Right lobe of liver (tissue), 6 donors: ENCODE results near the gene TMEM238L. TPM values are rescaled to one million over a fixed set of nuclear protein-coding genes. Genes with fewer than 3 reads are reported as not detected.

Source experiments
- ATAC-seq, 4 donors: fragments of 200-7000 bp; cut with Tn5 transposase; one replicate each; pipeline ENCODE4 v1.9.1; 2020; ENCODE audit warnings: mild to moderate bottlenecking in 4 of 4, moderate library complexity in 4 of 4
- DNase-seq, 3 donors: peaks; one replicate each; pipeline ENCODE4 v3.0.0-alpha.2; 2020
- H3K27ac ChIP-seq, 3 donors: fragments of 200-600 bp; one replicate each; pipeline ENCODE4 v1.8.0; 2022
- H3K27me3 ChIP-seq, 2 donors: fragments of 200-600 bp; one replicate each; pipeline ENCODE4 v1.8.0; 2022
- H3K36me3 ChIP-seq, 4 donors: fragments of 200-600 bp; sonication (generic) in 1 of 4; one replicate each; pipeline versions ENCODE4 v1.5.1 to v1.8.0; 2017 to 2022; ENCODE audit warnings: control low read depth in 1 of 4
- H3K4me1 ChIP-seq, 4 donors: fragments of 200-600 bp; sonication (generic) in 1 of 4; one replicate each; pipeline versions ENCODE4 v1.5.1 to v1.8.0; 2017 to 2022; ENCODE audit warnings: control low read depth in 1 of 4
- H3K4me3 ChIP-seq, 3 donors: fragments of 200-600 bp; one replicate each; pipeline ENCODE4 v1.8.0; 2022
- H3K9me3 ChIP-seq, 4 donors: fragments of 200-600 bp; sonication (generic) in 1 of 4; one replicate each; pipeline versions ENCODE4 v1.5.1 to v1.8.0; 2017 to 2022; ENCODE audit warnings: control low read depth in 1 of 4
- CTCF ChIP-seq, 4 donors: fragments of 200-600 bp in 3 of 4; fragments of 450-650 bp in 1 of 4; IDR thresholded peaks; one replicate each; pipeline versions ENCODE4 v1.5.1 to v1.8.0; 2016 to 2022; ENCODE audit warnings: antibody characterized with exemption in 4 of 4, mild to moderate bottlenecking in 2 of 4
- POLR2A ChIP-seq: fragments of 450-650 bp; IDR thresholded peaks from one replicate; pipeline ENCODE4 v1.6.1; 2017; ENCODE audit warnings: antibody characterized with exemption, mild to moderate bottlenecking
- WGBS: methylation state at CpG from one replicate; pipeline ENCODE4 v1.1.6; 2018; ENCODE audit warnings: low coverage, low lambda C conversion rate; ENCODE audit not compliant: insufficient coverage; ENCODE audit errors: missing lambda C conversion rate; 5-methylcytosine and 5-hydroxymethylcytosine counted together
- intact Hi-C, 2 donors: fragments of 100-400 bp; cut with DNase I; formaldehyde crosslinking; loops; one replicate each; pipeline versions ENCODE4 v1.11.2 to v1.14.1; 2022
- total RNA-seq, 6 experiments: library from RNA; depleted of rRNA in 2 of 6; stranded (reverse); fragments of >200 nt in 2 of 6; fragmentation: NEBNext Ultra II Directional in 3 of 6; extraction: Animal tissue kit (Norgen Biotek cat#: 25700) in 3 of 6; gene quantifications; one replicate each; pipeline versions ENCODE4 v1.1.0 to v1.2.4, GENCODE V29; 2016 to 2023
- donor health status: DM: no; HTN: yes; CAD: no.
- donor health status: DM: no; HTN: no; CAD: no.
- donor health status: DM: no; HTN: no; CAD: no.
- donor health status: DM: no; HTN: yes; CAD: no.
- donor health status: DM: no; HTN: yes; CAD: no.

TMEM238L gene
- total RNA-seq, 6 experiments from 2014 or later: not detected

DNA sequence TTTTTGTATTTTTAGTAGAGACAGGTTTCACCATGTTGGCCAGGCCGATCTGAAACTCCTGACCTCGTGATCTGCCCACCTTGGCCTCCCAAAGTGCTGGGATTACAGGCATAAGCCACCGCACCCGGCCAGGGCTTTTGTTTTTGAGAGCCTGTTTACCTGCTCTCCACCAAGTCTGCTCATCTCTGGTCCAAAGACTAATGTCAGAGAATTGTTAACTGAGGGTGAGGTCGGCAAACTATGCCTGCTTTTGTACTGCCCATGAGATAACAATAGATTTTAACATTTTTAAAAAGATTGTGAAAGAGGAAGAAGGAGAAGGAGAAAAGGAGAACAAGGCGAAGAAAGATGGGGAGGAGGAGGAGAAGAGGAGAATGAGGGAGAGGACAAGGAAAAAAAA, 26.0 kb downstream of the TMEM238L start:
- no peak for DNase-seq
- ATAC-seq: peak in 1 of 4 donors; percentile 66
- intact Hi-C loops: no loop called here
- no peaks in the 10 kb centered on the region for H3K27me3 ChIP-seq
- peaks cover 0 to 12% (median 0%) of the 10 kb centered on the region in 4 donors for H3K4me1 ChIP-seq
- H3K9me3 ChIP-seq: no peaks in the 10 kb centered on the region
- H3K36me3 ChIP-seq: no peaks in the 10 kb centered on the region
- no peak overlapping the region for H3K4me3 ChIP-seq
- WGBS: 69% methylated on average over 4 of the region's 6 CpGs
- TF ChIP-seq CTCF (IDR thresholded peaks at IDR 0.05) (no peak), POLR2A (no peak)
- no peak overlapping the region for H3K27ac ChIP-seq

DNA sequence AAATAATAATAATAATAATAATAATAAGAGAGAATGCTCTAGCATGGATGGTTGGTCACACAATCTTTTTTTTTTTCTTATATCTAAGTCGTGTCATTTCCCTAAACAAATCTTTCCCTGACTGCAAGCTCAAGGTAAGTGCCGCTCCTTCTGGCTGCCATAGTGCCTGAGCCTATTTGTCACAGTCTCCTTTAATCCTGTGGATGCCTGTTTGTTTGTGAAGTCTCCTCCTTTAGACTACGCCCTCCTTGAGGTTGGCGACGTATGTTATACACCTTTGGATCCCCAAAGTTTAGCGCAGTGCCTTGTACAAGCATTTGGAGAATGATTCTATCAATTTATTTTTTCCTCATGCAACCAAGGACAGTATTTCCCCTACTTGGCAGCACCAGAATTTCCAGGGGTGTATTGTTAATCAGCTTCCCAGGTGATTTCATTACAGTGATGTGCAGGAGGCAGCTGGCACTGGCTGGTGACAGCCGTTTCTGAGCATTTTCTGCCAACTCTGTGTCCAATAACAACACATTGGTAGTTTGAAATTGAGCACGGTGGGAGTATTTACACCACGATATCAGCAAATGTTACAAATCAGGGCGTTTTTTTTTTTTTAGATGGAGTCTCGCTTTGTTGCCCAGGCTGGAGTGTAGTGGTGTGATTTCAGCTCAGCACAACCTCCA, 26.6 kb downstream of the TMEM238L start:
- Histone ChIP-seq H3K4me3 (no peak overlapping the region), H3K27me3 (no peaks in the 10 kb centered on the region), H3K4me1 (peaks cover 0 to 12% (median 0%) of the 10 kb centered on the region in 4 donors), H3K36me3 (no peaks in the 10 kb centered on the region), H3K27ac (no peak overlapping the region), H3K9me3 (no peaks in the 10 kb centered on the region)
- DNase-seq: no peak
- peak in 1 of 4 donors; percentile 56 for ATAC-seq
- 79% methylated on average over 11 of the region's 11 CpGs for WGBS
- intact Hi-C loops: no loop called here
- TF ChIP-seq CTCF (IDR thresholded peaks at IDR 0.05): no peak
- no peak for TF ChIP-seq POLR2A

- TF ChIP-seq POLR2A: no peak
- no peak for TF ChIP-seq CTCF (IDR thresholded peaks at IDR 0.05)
- Histone ChIP-seq H3K36me3 (no peaks in the 10 kb centered on the region), H3K4me3 (no peak overlapping the region), H3K9me3 (no peaks in the 10 kb centered on the region), H3K27me3 (no peaks in the 10 kb centered on the region), H3K27ac (no peak overlapping the region), H3K4me1 (peaks cover 0 to 12% (median 0%) of the 10 kb centered on the region in 4 donors)
- DNase-seq (no peak), ATAC-seq (peak in 2 of 4 donors; percentile 21 to 31)
- intact Hi-C loops: no loop called here
- 27% methylated on average over 2 of the region's 2 CpGs for WGBS
Observed at GRCh38 chr17:10776381-10776780, 27.5 kb downstream of the TMEM238L start.

- no peak for DNase-seq
- H3K27ac ChIP-seq: no peak overlapping the region
- intact Hi-C loops: no loop called here
Observed at GRCh38 chr17:10775740-10776356, 28.1 kb downstream of the TMEM238L start.

More at GRCh38 chr17:10775740-10776356, 28.1 kb downstream of the TMEM238L start:
- H3K9me3 ChIP-seq: no peaks in the 10 kb centered on the region
- TF ChIP-seq POLR2A (no peak), CTCF (IDR thresholded peaks at IDR 0.05) (no peak)
- ATAC-seq: no peak
- no peaks in the 10 kb centered on the region for H3K36me3 ChIP-seq
- H3K4me3 ChIP-seq: no peak overlapping the region
- H3K27me3 ChIP-seq: no peaks in the 10 kb centered on the region
- 47% methylated on average over 5 of the region's 5 CpGs for WGBS
- peaks cover 0 to 12% (median 0%) of the 10 kb centered on the region in 4 donors for H3K4me1 ChIP-seq
